Amniotic epithelial cell (primary cell): ENCODE measurements around the gene YIF1A.
"Not testable (repeated sequence)": the region's sequence is repeated elsewhere in the genome, so short reads cannot be mapped to it uniquely, and the experiment has no call there.

ENCODE experiments used
- DNase-seq: peaks from one replicate; pipeline ENCODE4 v3.0.0-alpha.2; 2010; ENCODE audit warnings: low read depth

The YIF1A gene

GRCh38 chr11:66311965-66312548 is 23.1 kb upstream of the YIF1A start:
- peak; percentile 87 for DNase-seq

GRCh38 chr11:66311470-66311964 is 22.6 kb upstream of the YIF1A start:
- no peak for DNase-seq

GRCh38 chr11:66310803-66311440 is 22.0 kb upstream of the YIF1A start:
- not testable (repeated sequence) for DNase-seq

GRCh38 chr11:66310324-66310723 is 21.4 kb upstream of the YIF1A start:
- no peak for DNase-seq

- DNase-seq, result no peak
Measured at GRCh38 chr11:66309475-66309874, 20.5 kb upstream of the YIF1A start.

GRCh38 chr11:66302656-66303055 is 13.7 kb upstream of the YIF1A start:
- no peak for DNase-seq

- no peak for DNase-seq
Measured at GRCh38 chr11:66299186-66299585, 10.2 kb upstream of the YIF1A start.

- DNase-seq, result no peak
Measured at GRCh38 chr11:66297610-66298009, 8.7 kb upstream of the YIF1A start.

- no peak for DNase-seq
Measured at GRCh38 chr11:66294626-66295620, 6.0 kb upstream of the YIF1A start.

- DNase-seq, result no peak
Measured at GRCh38 chr11:66293777-66294625, 5.1 kb upstream of the YIF1A start.

- no peak for DNase-seq
Measured at GRCh38 chr11:66293352-66293751, 4.4 kb upstream of the YIF1A start.

- no peak for DNase-seq
Measured at GRCh38 chr11:66292543-66293332, 3.8 kb upstream of the YIF1A start.

- no peak for DNase-seq
Measured at GRCh38 chr11:66291706-66292542, 3.0 kb upstream of the YIF1A start, which contains the start of gene TMEM151A. TSS of gene TMEM151A (plus strand) at chr11:66291894. CDS start at chr11:66292014, 120 bp downstream.

- DNase-seq, result no peak
Measured at GRCh38 chr11:66291303-66291705, 2.4 kb upstream of the YIF1A start.

GRCh38 chr11:66290330-66290621 is 1.3 kb upstream of the YIF1A start:
- no peak for DNase-seq

GRCh38 chr11:66289548-66290329 is 796 bp upstream of the YIF1A start:
- DNase-seq, result no peak

- DNase-seq, result peak; percentile 21
Measured at GRCh38 chr11:66287889-66288670, 863 bp downstream of the YIF1A start.

GRCh38 chr11:66287211-66287888 is 1.6 kb downstream of the YIF1A start:
- no peak for DNase-seq
